Esophagus muscularis mucosa (tissue), 4 donors: Measurements from ENCODE around the gene LPCAT1. TPM values are rescaled to one million over a fixed set of nuclear protein-coding genes. Genes with fewer than 3 reads are reported as not detected.
"Not testable (repeated sequence)": the region's sequence is repeated elsewhere in the genome, so short reads cannot be mapped to it uniquely, and the experiment has no call there.

Experiments
- DNase-seq: peaks from one replicate; pipeline ENCODE4 v3.0.0-alpha.2; 2017; ENCODE audit errors: extremely low spot score
- H3K27ac ChIP-seq, 4 donors: fragments of 200-600 bp; sonication (generic); replicated peaks in 1 of 4; 1 replicate in 3 of 4; 2 replicates in 1 of 4; pipeline ENCODE4 v1.5.1; 2016 to 2019; ENCODE audit warnings: mild to moderate bottlenecking in 1 of 4
- H3K27me3 ChIP-seq, 4 donors: fragments of 200-600 bp; sonication (generic); one replicate each; pipeline versions ENCODE4 v1.5.1 to v1.6.0; 2016 to 2019
- H3K36me3 ChIP-seq, 4 donors: fragments of 200-600 bp; sonication (generic); one replicate each; pipeline ENCODE4 v1.5.1; 2016 to 2019
- H3K4me1 ChIP-seq, 4 donors: fragments of 200-600 bp; sonication (generic); one replicate each; pipeline ENCODE4 v1.5.1; 2016 to 2019
- H3K4me3 ChIP-seq, 4 donors: fragments of 200-600 bp; sonication (generic); 1 replicate in 2 of 4; 2 replicates in 2 of 4; pipeline ENCODE4 v1.5.1; 2016 to 2019; ENCODE audit warnings: mild to moderate bottlenecking in 4 of 4, moderate library complexity in 1 of 4
- H3K9me3 ChIP-seq, 4 donors: fragments of 200-600 bp; sonication (generic); 1 replicate in 3 of 4; 2 replicates in 1 of 4; pipeline ENCODE4 v1.5.1; 2016 to 2019
- EP300 ChIP-seq: sonication (generic); formaldehyde crosslinking; IDR thresholded peaks from one replicate; pipeline ENCODE4 v1.6.1; 2017; ENCODE audit warnings: antibody characterized with exemption
- POLR2A ChIP-seq: fragments of 450-650 bp; IDR thresholded peaks from one replicate; pipeline ENCODE4 v1.6.1; 2017; ENCODE audit warnings: antibody characterized with exemption, moderate library complexity, mild to moderate bottlenecking, low read depth
- POLR2AphosphoS5 ChIP-seq, 2 donors: sonication (generic); formaldehyde crosslinking; IDR thresholded peaks; one replicate each; pipeline ENCODE4 v1.6.1; 2017; ENCODE audit warnings: antibody characterized with exemption in 2 of 2
- WGBS: methylation state at CpG from one replicate; pipeline ENCODE4 v1.1.5; 2018; 5-methylcytosine and 5-hydroxymethylcytosine counted together
- intact Hi-C: fragments of 100-400 bp; cut with DNase I; formaldehyde crosslinking; loops from one replicate; pipeline ENCODE4 v1.15.1; 2023
- total RNA-seq, 4 donors: library from RNA; depleted of rRNA; stranded (reverse); fragments of >200 nt; gene quantifications; one replicate each; pipeline versions ENCODE4 v1.1.0 to v1.2.1, GENCODE V29; 2016
- TF ChIP-seq, protein P1 (sequence below), 3 experiments: fragments of 200-600 bp in 2 of 3; fragments of 450-650 bp in 1 of 3; sonication (generic) in 2 of 3; IDR thresholded peaks; one replicate each; pipeline ENCODE4 v1.5.1; 2017 to 2019; ENCODE audit warnings: antibody characterized with exemption in 3 of 3, mild to moderate bottlenecking in 2 of 3, moderate library complexity in 1 of 3

Gene LPCAT1
- total RNA-seq, 4 donors from 2014 or later: 22.5 to 51.7 (median 35.0) TPM

DNA sequence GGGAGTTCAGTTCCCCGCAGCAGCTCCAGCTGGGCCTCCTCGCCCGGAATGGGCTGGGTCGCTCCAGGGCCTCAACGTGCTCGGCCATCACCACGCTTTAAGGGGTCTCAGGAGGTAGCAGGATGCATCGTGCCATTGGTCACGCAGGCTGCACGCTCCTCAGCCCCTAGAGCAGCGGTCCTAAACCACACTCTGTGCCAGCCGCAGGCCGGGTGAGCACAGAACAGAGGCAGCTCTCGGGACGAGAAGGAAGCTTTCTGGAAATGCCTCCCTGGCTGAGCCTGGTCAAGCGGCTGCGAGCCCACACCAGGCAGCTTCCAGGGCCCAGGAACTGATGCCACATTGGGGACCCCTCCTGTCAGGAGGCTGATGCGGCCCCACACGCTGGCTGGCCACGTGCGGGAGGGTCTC, 39.3 kb upstream of the LPCAT1 start:
- Histone ChIP-seq H3K4me1 (peaks cover 8 to 11% (median 10%) of the 10 kb centered on the region in 4 donors), H3K36me3 (no peaks in the 10 kb centered on the region), H3K27ac (no peak overlapping the region), H3K4me3 (no peak overlapping the region), H3K9me3 (no peaks in the 10 kb centered on the region), H3K27me3 (peaks cover 0 to 8% (median 0%) of the 10 kb centered on the region in 4 donors)
- TF ChIP-seq POLR2AphosphoS5 (IDR thresholded peaks at IDR 0.05): no peak
- intact Hi-C loops: no loop called here
- DNase-seq: no peak
- 85% methylated on average over 15 of the region's 21 CpGs for WGBS

DNA sequence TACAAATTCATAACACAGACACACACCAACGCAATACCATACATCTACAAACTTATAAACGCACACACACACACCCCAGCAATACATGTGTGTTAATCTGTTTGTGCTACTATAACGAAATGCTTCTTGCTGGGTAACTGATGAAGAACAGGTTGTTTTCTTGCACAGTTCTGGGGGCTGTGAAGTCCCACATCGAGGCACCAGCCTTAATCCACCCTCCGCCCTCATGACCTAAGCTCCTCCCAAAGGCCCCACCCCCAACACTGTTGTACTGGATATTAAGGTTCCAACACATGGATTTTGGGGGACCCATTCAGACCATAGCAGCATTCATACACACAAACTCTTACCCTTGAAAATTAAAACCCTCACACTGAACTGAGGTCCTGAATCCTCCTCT, 38.8 kb upstream of the LPCAT1 start:
- Histone ChIP-seq H3K27ac (no peak overlapping the region), H3K27me3 (peaks cover 0 to 11% (median 0%) of the 10 kb centered on the region in 4 donors), H3K36me3 (no peaks in the 10 kb centered on the region), H3K9me3 (no peaks in the 10 kb centered on the region), H3K4me3 (no peak overlapping the region), H3K4me1 (peaks cover 3 to 6% (median 5%) of the 10 kb centered on the region in 4 donors)
- intact Hi-C loops: no loop called here
- DNase-seq: no peak
- WGBS: 88% methylated on average over 5 of the region's 5 CpGs
- TF ChIP-seq POLR2AphosphoS5 (IDR thresholded peaks at IDR 0.05) (no peak), POLR2A (no peak)
- TF ChIP-seq, protein P1, sequence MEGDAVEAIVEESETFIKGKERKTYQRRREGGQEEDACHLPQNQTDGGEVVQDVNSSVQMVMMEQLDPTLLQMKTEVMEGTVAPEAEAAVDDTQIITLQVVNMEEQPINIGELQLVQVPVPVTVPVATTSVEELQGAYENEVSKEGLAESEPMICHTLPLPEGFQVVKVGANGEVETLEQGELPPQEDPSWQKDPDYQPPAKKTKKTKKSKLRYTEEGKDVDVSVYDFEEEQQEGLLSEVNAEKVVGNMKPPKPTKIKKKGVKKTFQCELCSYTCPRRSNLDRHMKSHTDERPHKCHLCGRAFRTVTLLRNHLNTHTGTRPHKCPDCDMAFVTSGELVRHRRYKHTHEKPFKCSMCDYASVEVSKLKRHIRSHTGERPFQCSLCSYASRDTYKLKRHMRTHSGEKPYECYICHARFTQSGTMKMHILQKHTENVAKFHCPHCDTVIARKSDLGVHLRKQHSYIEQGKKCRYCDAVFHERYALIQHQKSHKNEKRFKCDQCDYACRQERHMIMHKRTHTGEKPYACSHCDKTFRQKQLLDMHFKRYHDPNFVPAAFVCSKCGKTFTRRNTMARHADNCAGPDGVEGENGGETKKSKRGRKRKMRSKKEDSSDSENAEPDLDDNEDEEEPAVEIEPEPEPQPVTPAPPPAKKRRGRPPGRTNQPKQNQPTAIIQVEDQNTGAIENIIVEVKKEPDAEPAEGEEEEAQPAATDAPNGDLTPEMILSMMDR (IDR thresholded peaks at IDR 0.05): no peak

DNA sequence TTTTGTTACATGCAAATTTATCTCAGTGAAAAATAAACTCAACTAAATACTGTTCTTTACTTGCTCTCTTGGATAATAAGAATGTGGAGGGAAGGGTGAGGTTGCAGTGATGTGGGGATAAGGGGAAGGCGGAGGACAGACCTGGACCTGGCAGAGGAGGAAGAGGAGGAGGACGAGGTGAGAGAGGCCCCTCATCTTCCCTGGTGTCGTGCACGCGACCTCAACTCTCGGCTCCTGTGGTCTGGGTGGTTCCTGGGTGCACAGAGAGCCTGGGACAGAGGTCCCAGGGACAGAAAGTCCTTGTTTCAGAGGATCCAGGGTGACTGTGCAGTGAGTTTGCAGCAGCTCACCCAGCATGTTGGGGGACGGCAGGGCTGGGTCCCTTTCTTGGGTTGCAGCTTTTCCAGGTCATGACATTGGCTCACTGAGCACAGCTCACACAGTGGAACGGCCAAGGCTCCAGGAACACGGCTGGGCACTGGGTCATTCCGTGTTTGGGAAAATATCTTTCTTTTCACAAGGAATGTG, 37.7 kb upstream of the LPCAT1 start:
- no peaks in the 10 kb centered on the region for H3K36me3 ChIP-seq

DNA sequence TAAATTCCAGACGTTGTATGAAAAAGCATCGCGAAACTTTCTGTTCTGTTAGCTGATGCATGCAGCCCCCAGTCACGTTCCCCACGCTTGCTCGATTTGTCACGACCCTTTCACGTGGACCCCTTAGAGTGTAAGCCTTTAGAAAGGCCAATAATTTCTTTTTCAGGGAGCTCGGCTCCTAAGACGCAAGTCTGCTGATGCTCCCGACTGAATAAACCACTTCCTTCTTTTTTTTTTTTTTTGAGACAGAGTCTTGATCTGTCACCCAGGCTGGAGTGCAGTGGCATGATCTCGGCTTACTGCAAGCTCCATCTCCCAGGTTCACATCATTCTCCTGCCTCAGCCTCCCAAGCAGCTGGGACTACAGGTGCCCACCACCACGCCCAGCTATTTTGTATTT, 36.7 kb upstream of the LPCAT1 start:
- H3K9me3 ChIP-seq, H3K27ac ChIP-seq, H3K36me3 ChIP-seq, H3K4me3 ChIP-seq, H3K4me1 ChIP-seq, DNase-seq, intact Hi-C loops: not testable (repeated sequence)
- H3K27me3 ChIP-seq: peaks cover 0 to 32% (median 0%) of the 10 kb centered on the region in 4 donors
- 89% methylated on average over 13 of the region's 13 CpGs for WGBS

More for the DNA sequence above, 37.7 kb upstream of the LPCAT1 start:
- peaks cover 0 to 22% (median 0%) of the 10 kb centered on the region in 4 donors for H3K27me3 ChIP-seq
- DNase-seq: no peak
- TF ChIP-seq EP300 (no peak), POLR2AphosphoS5 (IDR thresholded peaks at IDR 0.05) (no peak), POLR2A (no peak)
- TF ChIP-seq, protein P1 (IDR thresholded peaks at IDR 0.05): no peak
- no peak overlapping the region for H3K4me3 ChIP-seq
- intact Hi-C loops: no loop called here
- H3K4me1 ChIP-seq: peaks cover 0 to 3% (median 0%) of the 10 kb centered on the region in 4 donors
- 81% methylated on average over 10 of the region's 10 CpGs for WGBS
- no peak overlapping the region for H3K27ac ChIP-seq
- H3K9me3 ChIP-seq: no peaks in the 10 kb centered on the region

DNA sequence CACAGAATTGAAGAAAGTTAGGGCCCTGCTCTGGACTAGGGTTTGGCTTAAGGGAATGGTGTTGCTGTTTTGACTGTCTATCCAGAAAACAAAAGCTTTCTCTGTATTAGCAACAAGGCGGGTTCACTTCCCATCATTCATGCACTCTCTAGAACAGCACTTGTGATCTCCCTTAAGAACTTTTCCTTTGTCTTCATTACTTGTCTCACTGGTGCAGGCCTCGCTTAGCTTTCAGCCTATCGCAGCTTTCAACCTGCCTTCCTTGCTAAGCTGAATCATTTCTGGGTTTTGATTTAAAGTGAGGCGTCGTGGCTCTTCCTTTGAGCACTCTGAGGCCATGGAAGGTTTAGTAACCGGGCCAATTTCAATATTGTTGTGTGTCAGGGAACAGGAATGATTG, 35.2 kb upstream of the LPCAT1 start:
- intact Hi-C loops: no loop called here
- no peak overlapping the region for H3K27ac ChIP-seq
- H3K4me3 ChIP-seq: no peak overlapping the region
- DNase-seq: no peak
- no peaks in the 10 kb centered on the region for H3K36me3 ChIP-seq
- peaks cover 0 to 47% (median 0%) of the 10 kb centered on the region in 4 donors for H3K27me3 ChIP-seq
- no peaks in the 10 kb centered on the region for H3K4me1 ChIP-seq
- TF ChIP-seq POLR2A (no peak), EP300 (no peak), POLR2AphosphoS5 (IDR thresholded peaks at IDR 0.05) (no peak)
- TF ChIP-seq, protein P1 (IDR thresholded peaks at IDR 0.05): no peak
- no peaks in the 10 kb centered on the region for H3K9me3 ChIP-seq
- 89% methylated on average over 6 of the region's 6 CpGs for WGBS
